ENCODE measurements around the gene WNT7A.

DNA sequence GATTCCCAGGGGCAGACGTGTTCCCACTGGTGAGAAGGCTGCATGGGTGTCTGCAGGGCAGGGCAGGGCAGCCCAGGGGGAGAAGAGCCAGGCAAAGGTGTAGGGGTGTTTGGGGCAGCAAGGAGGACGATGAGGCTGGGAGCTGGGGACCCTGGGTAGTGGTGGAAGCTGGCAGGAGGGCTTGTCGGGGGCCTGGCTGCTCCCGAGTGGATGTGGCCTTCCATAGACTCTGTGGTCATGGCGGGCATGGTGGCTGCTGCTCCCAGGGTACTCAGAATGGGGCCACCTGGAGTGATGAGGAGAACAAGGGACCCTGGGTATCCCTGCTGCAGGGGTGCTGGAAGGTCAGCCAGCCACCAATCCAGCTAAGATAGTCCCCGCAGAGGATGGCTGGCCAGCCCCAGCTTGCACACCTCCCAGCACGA, 107.5 kb downstream of the WNT7A start:
- TF ChIP-seq, protein P1, sequence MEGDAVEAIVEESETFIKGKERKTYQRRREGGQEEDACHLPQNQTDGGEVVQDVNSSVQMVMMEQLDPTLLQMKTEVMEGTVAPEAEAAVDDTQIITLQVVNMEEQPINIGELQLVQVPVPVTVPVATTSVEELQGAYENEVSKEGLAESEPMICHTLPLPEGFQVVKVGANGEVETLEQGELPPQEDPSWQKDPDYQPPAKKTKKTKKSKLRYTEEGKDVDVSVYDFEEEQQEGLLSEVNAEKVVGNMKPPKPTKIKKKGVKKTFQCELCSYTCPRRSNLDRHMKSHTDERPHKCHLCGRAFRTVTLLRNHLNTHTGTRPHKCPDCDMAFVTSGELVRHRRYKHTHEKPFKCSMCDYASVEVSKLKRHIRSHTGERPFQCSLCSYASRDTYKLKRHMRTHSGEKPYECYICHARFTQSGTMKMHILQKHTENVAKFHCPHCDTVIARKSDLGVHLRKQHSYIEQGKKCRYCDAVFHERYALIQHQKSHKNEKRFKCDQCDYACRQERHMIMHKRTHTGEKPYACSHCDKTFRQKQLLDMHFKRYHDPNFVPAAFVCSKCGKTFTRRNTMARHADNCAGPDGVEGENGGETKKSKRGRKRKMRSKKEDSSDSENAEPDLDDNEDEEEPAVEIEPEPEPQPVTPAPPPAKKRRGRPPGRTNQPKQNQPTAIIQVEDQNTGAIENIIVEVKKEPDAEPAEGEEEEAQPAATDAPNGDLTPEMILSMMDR (IDR thresholded peaks at IDR 0.05) = no peak
- TF ChIP-seq POLR2A (IDR thresholded peaks at IDR 0.05) (no peak), POLR2AphosphoS5 (IDR thresholded peaks at IDR 0.05) (no peak)

Measured in breast epithelium (tissue), 3 donors.